ENCODE data around the gene NDC1. TPM values are rescaled to one million over a fixed set of nuclear protein-coding genes. Genes with fewer than 3 reads are reported as not detected.

NDC1 gene
- total and polyA plus RNA-seq, 3 experiments from 2014 or later, result 6.4 to 40.3 (median 38.8) TPM

- no peak overlapping the region for H3K27ac ChIP-seq (ENCODE audit: low read depth, low read length)
- H3K27me3 ChIP-seq (ENCODE audit: insufficient read depth, low read length, poor library complexity, severe bottlenecking), result no peaks in the 10 kb centered on the region
- no peaks in the 10 kb centered on the region for H3K9me3 ChIP-seq (ENCODE audit: low read length)
- no peaks in the 10 kb centered on the region for H3K36me3 ChIP-seq (ENCODE audit: insufficient read depth, low read length)
- ChIA-PET POLR2A (no interaction called here), CTCF (no interaction called here)
- Mint-ChIP-seq H3K9me3 (no peaks in the 10 kb centered on the region), H3K27me3 (no peaks in the 10 kb centered on the region), H3K4me3 (no peak overlapping the region), H3K4me1 (no peaks in the 10 kb centered on the region), H3K27ac (no peak overlapping the region), H3K36me3 (peaks cover 8 to 55% (median 14%) of the 10 kb centered on the region in 3 donors)
- no peak overlapping the region for H3K4me3 ChIP-seq (ENCODE audit: low read length)
- no peaks in the 10 kb centered on the region for H3K4me1 ChIP-seq (ENCODE audit: insufficient read depth, low read length)
- no peak for DNase-seq
Observed at GRCh38 chr1:53777272-53777671, 60.8 kb downstream of the NDC1 start.

GRCh38 chr1:53771648-53772047 is 66.4 kb downstream of the NDC1 start:
- Mint-ChIP-seq H3K4me3 (no peak overlapping the region), H3K36me3 (peaks cover 9 to 62% (median 14%) of the 10 kb centered on the region in 3 donors), H3K4me1 (peaks cover 4 to 14% (median 13%) of the 10 kb centered on the region in 3 donors), H3K27me3 (no peaks in the 10 kb centered on the region), H3K9me3 (no peaks in the 10 kb centered on the region), H3K27ac (peak overlapping the region in 2 of 8 donors; percentile 38 to 57)
- ChIA-PET POLR2A (no interaction called here), CTCF (interaction anchor here (0.9 kb wide), 1 partner anchor 493 kb away, joined by 4 read pairs; no protein-coding TSS in a partner anchor)
- no peak overlapping the region for H3K27ac ChIP-seq (ENCODE audit: low read depth, low read length)
- no peaks in the 10 kb centered on the region for H3K4me1 ChIP-seq (ENCODE audit: insufficient read depth, low read length)
- no peaks in the 10 kb centered on the region for H3K27me3 ChIP-seq (ENCODE audit: insufficient read depth, low read length, poor library complexity, severe bottlenecking)
- H3K36me3 ChIP-seq (ENCODE audit: insufficient read depth, low read length), result peaks cover 14% of the 10 kb centered on the region
- no peak overlapping the region for H3K4me3 ChIP-seq (ENCODE audit: low read length)
- no peak for DNase-seq
- H3K9me3 ChIP-seq (ENCODE audit: low read length), result no peaks in the 10 kb centered on the region

- peak overlapping the region in 1 of 8 donors; percentile 56 for H3K27ac Mint-ChIP-seq
- Histone ChIP-seq H3K9me3 (ENCODE audit: low read length) (no peaks in the 10 kb centered on the region), H3K36me3 (ENCODE audit: insufficient read depth, low read length) (peaks cover 14% of the 10 kb centered on the region), H3K27ac (ENCODE audit: low read depth, low read length) (no peak overlapping the region), H3K27me3 (ENCODE audit: insufficient read depth, low read length, poor library complexity, severe bottlenecking) (no peaks in the 10 kb centered on the region), H3K4me3 (ENCODE audit: low read length) (no peak overlapping the region), H3K4me1 (ENCODE audit: insufficient read depth, low read length) (peaks cover 5% of the 10 kb centered on the region)
- H3K4me3 Mint-ChIP-seq, result no peak overlapping the region
- POLR2A ChIA-PET, result no interaction called here
- no peaks in the 10 kb centered on the region for H3K27me3 Mint-ChIP-seq
- peaks cover 17 to 32% (median 29%) of the 10 kb centered on the region in 3 donors for H3K4me1 Mint-ChIP-seq
- H3K9me3 Mint-ChIP-seq, result no peaks in the 10 kb centered on the region
- peaks cover 9 to 63% (median 16%) of the 10 kb centered on the region in 3 donors for H3K36me3 Mint-ChIP-seq
- no peak for DNase-seq
- CTCF ChIA-PET, result no interaction called here
Observed at GRCh38 chr1:53769780-53770179, 68.3 kb downstream of the NDC1 start.

GRCh38 chr1:53769184-53769583 is 68.9 kb downstream of the NDC1 start:
- Histone ChIP-seq H3K27ac (ENCODE audit: low read depth, low read length) (no peak overlapping the region), H3K4me1 (ENCODE audit: insufficient read depth, low read length) (peaks cover 5% of the 10 kb centered on the region), H3K27me3 (ENCODE audit: insufficient read depth, low read length, poor library complexity, severe bottlenecking) (no peaks in the 10 kb centered on the region), H3K9me3 (ENCODE audit: low read length) (no peaks in the 10 kb centered on the region), H3K36me3 (ENCODE audit: insufficient read depth, low read length) (peaks cover 14% of the 10 kb centered on the region), H3K4me3 (ENCODE audit: low read length) (no peak overlapping the region)
- H3K36me3 Mint-ChIP-seq, result peaks cover 9 to 63% (median 16%) of the 10 kb centered on the region in 3 donors
- CTCF ChIA-PET, result no interaction called here
- H3K4me3 Mint-ChIP-seq, result no peak overlapping the region
- H3K4me1 Mint-ChIP-seq, result peaks cover 17 to 32% (median 29%) of the 10 kb centered on the region in 3 donors
- DNase-seq, result no peak
- POLR2A ChIA-PET, result no interaction called here
- no peaks in the 10 kb centered on the region for H3K27me3 Mint-ChIP-seq
- no peaks in the 10 kb centered on the region for H3K9me3 Mint-ChIP-seq
- H3K27ac Mint-ChIP-seq, result no peak overlapping the region

GRCh38 chr1:53766831-53767405 is 71.2 kb downstream of the NDC1 start:
- CTCF ChIA-PET, result no interaction called here
- no peaks in the 10 kb centered on the region for H3K27me3 Mint-ChIP-seq
- no peak overlapping the region for H3K4me3 ChIP-seq (ENCODE audit: low read length)

GRCh38 chr1:53766194-53766742 is 71.8 kb downstream of the NDC1 start:
- Histone ChIP-seq H3K36me3 (ENCODE audit: insufficient read depth, low read length) (peaks cover 13% of the 10 kb centered on the region), H3K9me3 (ENCODE audit: low read length) (no peaks in the 10 kb centered on the region), H3K4me3 (ENCODE audit: low read length) (no peak overlapping the region), H3K27ac (ENCODE audit: low read depth, low read length) (no peak overlapping the region), H3K4me1 (ENCODE audit: insufficient read depth, low read length) (peaks cover 5% of the 10 kb centered on the region), H3K27me3 (ENCODE audit: insufficient read depth, low read length, poor library complexity, severe bottlenecking) (no peaks in the 10 kb centered on the region)
- Mint-ChIP-seq H3K27me3 (no peaks in the 10 kb centered on the region), H3K27ac (peak overlapping the region; percentile 77 to 87 (median 81)), H3K4me1 (peaks cover 17 to 32% (median 29%) of the 10 kb centered on the region in 3 donors), H3K36me3 (peaks cover 14 to 45% (median 16%) of the 10 kb centered on the region in 3 donors), H3K4me3 (peak overlapping the region; percentile 12 to 71 (median 67)), H3K9me3 (peaks cover 0 to 5% (median 0%) of the 10 kb centered on the region in 5 donors)
- POLR2A ChIA-PET, result no interaction called here
- CTCF ChIA-PET, result interaction anchor here (0.8 kb wide), 1 partner anchor 823 kb away, joined by 4 read pairs; no protein-coding TSS in a partner anchor
- no peak for DNase-seq

More at GRCh38 chr1:53766831-53767405, 71.2 kb downstream of the NDC1 start:
- peaks cover 0 to 3% (median 0%) of the 10 kb centered on the region in 5 donors for H3K9me3 Mint-ChIP-seq
- Histone ChIP-seq H3K4me1 (ENCODE audit: insufficient read depth, low read length) (peaks cover 5% of the 10 kb centered on the region), H3K9me3 (ENCODE audit: low read length) (no peaks in the 10 kb centered on the region), H3K27me3 (ENCODE audit: insufficient read depth, low read length, poor library complexity, severe bottlenecking) (no peaks in the 10 kb centered on the region), H3K36me3 (ENCODE audit: insufficient read depth, low read length) (peaks cover 14% of the 10 kb centered on the region), H3K27ac (ENCODE audit: low read depth, low read length) (no peak overlapping the region)
- POLR2A ChIA-PET, result no interaction called here
- H3K36me3 Mint-ChIP-seq, result peaks cover 15 to 51% (median 16%) of the 10 kb centered on the region in 3 donors
- peak overlapping the region; percentile 77 to 87 (median 80) for H3K27ac Mint-ChIP-seq
- peaks cover 17 to 32% (median 29%) of the 10 kb centered on the region in 3 donors for H3K4me1 Mint-ChIP-seq
- peak overlapping the region; percentile 42 to 71 (median 65) for H3K4me3 Mint-ChIP-seq
- no peak for DNase-seq

DNA sequence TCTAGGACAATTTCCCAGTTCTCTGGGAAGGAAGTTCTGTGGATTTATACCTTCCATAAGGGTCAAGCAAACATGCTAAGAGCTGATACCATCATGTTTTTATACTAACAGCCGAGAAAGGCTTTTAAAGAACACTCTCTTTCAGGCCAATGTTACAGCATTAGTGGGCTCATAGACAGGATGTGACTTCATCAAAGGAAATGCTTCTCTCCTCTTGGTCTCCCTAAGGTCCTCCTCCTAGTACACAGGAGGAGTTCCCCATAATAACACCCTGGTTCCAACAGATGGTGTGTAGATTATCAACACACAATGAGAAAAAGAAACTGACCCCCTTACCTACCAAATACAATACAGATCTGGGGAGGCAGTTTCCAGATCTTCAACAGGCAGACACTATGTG is 72.4 kb downstream of the NDC1 start:
- peak overlapping the region in 4 of 7 donors; percentile 13 to 70 (median 61) for H3K4me3 Mint-ChIP-seq
- ChIA-PET CTCF (interaction anchor here (0.8 kb wide), 1 partner anchor 822 kb away, joined by 4 read pairs; no protein-coding TSS in a partner anchor), POLR2A (no interaction called here)
- peaks cover 0 to 5% (median 0%) of the 10 kb centered on the region in 5 donors for H3K9me3 Mint-ChIP-seq
- H3K27me3 ChIP-seq (ENCODE audit: insufficient read depth, low read length, poor library complexity, severe bottlenecking), result no peaks in the 10 kb centered on the region
- H3K9me3 ChIP-seq (ENCODE audit: low read length), result no peaks in the 10 kb centered on the region
- no peak overlapping the region for H3K4me3 ChIP-seq (ENCODE audit: low read length)
- no peaks in the 10 kb centered on the region for H3K27me3 Mint-ChIP-seq
- peaks cover 9 to 39% (median 11%) of the 10 kb centered on the region in 3 donors for H3K36me3 Mint-ChIP-seq
- DNase-seq, result peak in 1 of 5 donors; percentile 20
- H3K4me1 ChIP-seq (ENCODE audit: insufficient read depth, low read length), result peaks cover 5% of the 10 kb centered on the region
- peak overlapping the region; percentile 44 to 87 (median 80) for H3K27ac Mint-ChIP-seq
- H3K27ac ChIP-seq (ENCODE audit: low read depth, low read length), result no peak overlapping the region
- H3K36me3 ChIP-seq (ENCODE audit: insufficient read depth, low read length), result peaks cover 7% of the 10 kb centered on the region
- H3K4me1 Mint-ChIP-seq, result peaks cover 17 to 32% (median 29%) of the 10 kb centered on the region in 3 donors

GRCh38 chr1:53763911-53764310 is 74.2 kb downstream of the NDC1 start:
- Mint-ChIP-seq H3K9me3 (peaks cover 0 to 5% (median 0%) of the 10 kb centered on the region in 5 donors), H3K4me3 (no peak overlapping the region), H3K27ac (peak overlapping the region in 2 of 8 donors; percentile 66), H3K36me3 (peaks cover 5 to 28% (median 11%) of the 10 kb centered on the region in 3 donors), H3K4me1 (peaks cover 17 to 32% (median 29%) of the 10 kb centered on the region in 3 donors), H3K27me3 (no peaks in the 10 kb centered on the region)
- no peak overlapping the region for H3K4me3 ChIP-seq (ENCODE audit: low read length)
- H3K27me3 ChIP-seq (ENCODE audit: insufficient read depth, low read length, poor library complexity, severe bottlenecking), result no peaks in the 10 kb centered on the region
- no peak overlapping the region for H3K27ac ChIP-seq (ENCODE audit: low read depth, low read length)
- H3K4me1 ChIP-seq (ENCODE audit: insufficient read depth, low read length), result peaks cover 5% of the 10 kb centered on the region
- ChIA-PET CTCF (interaction anchor here (1.1 kb wide), 1 partner anchor 10 kb away, joined by 7 read pairs; no protein-coding TSS in a partner anchor), POLR2A (no interaction called here)
- H3K36me3 ChIP-seq (ENCODE audit: insufficient read depth, low read length), result peaks cover 2% of the 10 kb centered on the region
- DNase-seq, result no peak
- no peaks in the 10 kb centered on the region for H3K9me3 ChIP-seq (ENCODE audit: low read length)
